22Rv1 (cell line): ENCODE results near the gene TRPC1.

ENCODE experiments used
- ZFX ChIP-seq: fragments of 450-650 bp; IDR thresholded peaks from 2 replicates; pipeline ENCODE4 v1.6.1; 2017; ENCODE audit warnings: antibody characterized with exemption, borderline replicate concordance
- TF ChIP-seq, protein P1 (sequence below): fragments of 450-650 bp; IDR thresholded peaks from 2 replicates; pipeline ENCODE4 v1.5.1; 2017; ENCODE audit warnings: mild to moderate bottlenecking

DNA sequence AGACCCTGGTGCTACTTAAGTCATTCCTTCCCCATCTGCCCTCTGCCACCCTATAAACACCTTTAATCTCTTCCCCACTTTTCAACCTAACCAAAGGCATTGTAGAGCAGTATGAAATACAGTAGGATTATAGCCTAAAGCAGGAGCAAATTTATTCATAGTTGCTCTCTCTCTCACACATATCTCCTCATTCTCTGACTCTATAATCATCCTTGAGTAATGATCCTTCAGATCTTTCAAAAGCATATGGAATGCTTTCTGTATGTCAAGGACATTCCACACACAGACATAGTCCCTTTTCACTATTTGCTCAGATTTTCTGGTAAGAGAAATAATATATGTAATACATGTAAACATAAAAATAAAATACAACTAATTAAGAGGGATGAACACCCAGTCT is 54.1 kb downstream of the TRPC1 start:
- TF ChIP-seq, protein P1, sequence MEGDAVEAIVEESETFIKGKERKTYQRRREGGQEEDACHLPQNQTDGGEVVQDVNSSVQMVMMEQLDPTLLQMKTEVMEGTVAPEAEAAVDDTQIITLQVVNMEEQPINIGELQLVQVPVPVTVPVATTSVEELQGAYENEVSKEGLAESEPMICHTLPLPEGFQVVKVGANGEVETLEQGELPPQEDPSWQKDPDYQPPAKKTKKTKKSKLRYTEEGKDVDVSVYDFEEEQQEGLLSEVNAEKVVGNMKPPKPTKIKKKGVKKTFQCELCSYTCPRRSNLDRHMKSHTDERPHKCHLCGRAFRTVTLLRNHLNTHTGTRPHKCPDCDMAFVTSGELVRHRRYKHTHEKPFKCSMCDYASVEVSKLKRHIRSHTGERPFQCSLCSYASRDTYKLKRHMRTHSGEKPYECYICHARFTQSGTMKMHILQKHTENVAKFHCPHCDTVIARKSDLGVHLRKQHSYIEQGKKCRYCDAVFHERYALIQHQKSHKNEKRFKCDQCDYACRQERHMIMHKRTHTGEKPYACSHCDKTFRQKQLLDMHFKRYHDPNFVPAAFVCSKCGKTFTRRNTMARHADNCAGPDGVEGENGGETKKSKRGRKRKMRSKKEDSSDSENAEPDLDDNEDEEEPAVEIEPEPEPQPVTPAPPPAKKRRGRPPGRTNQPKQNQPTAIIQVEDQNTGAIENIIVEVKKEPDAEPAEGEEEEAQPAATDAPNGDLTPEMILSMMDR: no peak
- no peak for TF ChIP-seq ZFX
